Cerebellar nuclear complex (tissue), 1 donor: Measurements from ENCODE around the gene PDLIM4.

Source experiments
- DNase-seq, 2 experiments: peaks; one replicate each; lab custom pipeline; 2025; lab: John Stamatoyannopoulos, UW

The PDLIM4 gene

GRCh38 chr5:132253452-132254320 is 3.8 kb upstream of the PDLIM4 start:
- DNase-seq: no peak

GRCh38 chr5:132254321-132254977 is 3.0 kb upstream of the PDLIM4 start:
- DNase-seq: no peak

GRCh38 chr5:132256086-132256782 is 1.3 kb upstream of the PDLIM4 start:
- DNase-seq: no peak

DNA sequence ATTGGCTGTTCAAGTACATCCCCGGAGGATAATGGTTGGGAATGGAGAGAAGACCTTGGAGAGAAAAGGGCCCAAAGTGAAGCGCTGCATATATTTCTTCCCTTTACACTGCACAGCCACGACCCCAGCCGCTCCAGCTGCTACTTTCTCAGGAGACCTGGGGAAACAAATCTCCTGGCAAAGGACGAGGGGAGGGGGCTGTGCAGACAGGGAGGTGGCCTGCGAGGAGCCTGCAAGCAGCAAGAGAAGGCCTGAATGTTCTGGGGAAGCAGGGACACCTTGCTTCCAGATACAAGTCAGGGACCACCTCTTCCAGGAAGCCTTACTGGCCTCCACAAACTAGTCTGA is 739 bp upstream of the PDLIM4 start:
- DNase-seq: no peak

DNA sequence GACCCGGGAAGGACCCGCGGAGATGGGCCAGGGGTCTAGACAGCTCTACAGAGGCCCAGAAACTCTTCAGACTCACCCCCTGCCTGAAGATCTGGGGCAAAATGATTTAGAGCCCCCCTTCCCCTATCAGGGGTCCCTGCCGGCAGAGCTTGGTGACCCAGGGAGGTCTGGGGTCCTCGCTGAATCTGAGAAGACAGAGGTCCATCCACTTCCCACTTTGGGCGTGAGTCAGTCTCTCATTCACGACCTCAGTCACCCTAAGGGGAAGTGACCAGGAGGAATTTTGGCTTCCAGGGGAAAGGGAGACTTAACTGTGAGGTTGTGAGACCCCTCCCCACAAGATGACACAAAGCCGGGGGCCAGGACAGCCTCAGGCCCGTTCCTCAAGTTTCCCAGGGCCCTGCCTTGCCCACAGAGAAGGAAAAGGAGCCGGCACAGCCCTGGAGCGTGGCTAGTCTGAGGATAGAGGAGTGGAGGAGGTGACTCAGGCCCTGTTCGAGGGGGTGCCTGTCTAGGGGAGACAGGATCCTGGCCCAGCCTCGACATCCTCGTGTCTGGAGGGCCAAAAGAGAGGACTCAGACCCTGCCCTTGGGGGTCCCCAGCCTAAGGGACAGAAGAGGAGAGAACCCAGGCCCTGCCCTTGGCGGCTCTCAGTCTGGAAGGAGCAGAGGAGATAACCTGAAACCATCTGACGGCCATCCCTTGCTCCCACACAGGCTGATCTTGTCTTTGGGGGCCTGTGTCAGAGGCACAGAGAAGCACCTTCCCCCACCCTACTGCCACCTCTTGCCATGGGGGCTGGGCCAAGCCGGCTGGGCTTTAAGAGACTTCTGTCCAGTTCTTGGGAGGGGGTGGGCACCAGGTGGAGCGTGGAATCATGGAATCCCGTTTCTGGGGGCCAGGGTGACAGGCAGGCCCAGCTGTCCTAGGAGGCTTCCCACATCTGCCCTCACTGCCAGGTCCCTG is 889 bp downstream of the PDLIM4 start:
- no peak for DNase-seq

DNA sequence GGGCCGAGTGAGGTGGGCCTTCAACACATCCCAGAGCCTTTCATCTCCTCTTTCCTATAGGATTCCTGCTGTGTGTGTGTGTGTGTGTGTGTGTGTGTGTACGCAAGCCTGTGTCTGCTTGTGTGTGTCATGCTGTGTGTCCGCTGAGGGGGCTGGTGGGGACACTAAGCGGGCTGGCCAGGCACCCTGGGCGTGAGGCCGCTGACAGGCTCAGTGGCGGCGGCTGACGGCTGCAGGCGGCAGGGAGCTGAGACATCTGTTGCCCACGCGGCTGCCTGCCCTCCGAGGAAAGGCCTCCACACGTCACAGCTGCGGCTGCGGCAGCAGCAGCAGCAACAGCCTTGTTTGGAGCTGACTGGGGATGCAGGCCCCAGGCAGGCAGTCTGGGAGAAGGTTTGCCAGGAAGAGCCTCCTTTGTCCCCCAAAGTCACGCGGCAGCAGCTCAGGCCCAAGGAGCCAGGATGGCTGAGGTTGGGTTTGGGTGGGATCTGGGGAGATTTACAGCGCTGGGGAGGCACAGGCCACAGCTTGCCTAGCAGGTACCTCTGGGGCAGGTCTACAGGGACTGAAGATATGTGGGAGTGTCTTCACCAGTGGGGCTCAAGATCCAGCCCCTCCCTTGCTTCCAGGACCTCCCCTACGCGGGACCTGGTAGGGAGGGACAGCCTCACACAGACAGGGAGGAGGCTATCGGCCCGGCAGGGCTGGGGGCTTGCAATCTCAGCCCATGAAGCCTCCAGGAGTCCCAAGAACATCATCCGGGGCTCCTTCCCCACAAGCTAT is 1.8 kb downstream of the PDLIM4 start:
- no peak for DNase-seq

DNA sequence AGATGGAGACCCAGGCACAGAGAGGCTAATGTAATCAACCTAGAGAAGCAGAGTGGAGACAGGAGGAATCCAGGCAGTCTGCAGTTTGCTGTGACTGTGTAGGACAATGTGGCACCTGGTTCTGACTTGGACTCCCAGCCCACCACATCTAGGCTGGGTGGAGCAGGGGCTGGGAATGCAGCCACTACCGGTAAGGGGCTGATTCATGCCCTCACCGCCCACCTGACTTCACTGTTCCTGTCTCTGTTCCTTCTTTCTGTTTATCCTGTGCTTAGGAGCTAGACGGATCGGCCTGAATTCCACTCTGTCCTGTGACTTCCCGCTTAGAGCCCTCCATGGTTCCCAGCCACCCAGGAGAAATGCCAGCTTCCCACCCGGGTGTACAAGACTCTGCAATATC is 2.6 kb downstream of the PDLIM4 start:
- no peak for DNase-seq

- DNase-seq: no peak
Measured at GRCh38 chr5:132260714-132261551, 3.4 kb downstream of the PDLIM4 start.

GRCh38 chr5:132261881-132262845 is 4.7 kb downstream of the PDLIM4 start:
- peak in 1 of 2 experiments; percentile 31 for DNase-seq

DNA sequence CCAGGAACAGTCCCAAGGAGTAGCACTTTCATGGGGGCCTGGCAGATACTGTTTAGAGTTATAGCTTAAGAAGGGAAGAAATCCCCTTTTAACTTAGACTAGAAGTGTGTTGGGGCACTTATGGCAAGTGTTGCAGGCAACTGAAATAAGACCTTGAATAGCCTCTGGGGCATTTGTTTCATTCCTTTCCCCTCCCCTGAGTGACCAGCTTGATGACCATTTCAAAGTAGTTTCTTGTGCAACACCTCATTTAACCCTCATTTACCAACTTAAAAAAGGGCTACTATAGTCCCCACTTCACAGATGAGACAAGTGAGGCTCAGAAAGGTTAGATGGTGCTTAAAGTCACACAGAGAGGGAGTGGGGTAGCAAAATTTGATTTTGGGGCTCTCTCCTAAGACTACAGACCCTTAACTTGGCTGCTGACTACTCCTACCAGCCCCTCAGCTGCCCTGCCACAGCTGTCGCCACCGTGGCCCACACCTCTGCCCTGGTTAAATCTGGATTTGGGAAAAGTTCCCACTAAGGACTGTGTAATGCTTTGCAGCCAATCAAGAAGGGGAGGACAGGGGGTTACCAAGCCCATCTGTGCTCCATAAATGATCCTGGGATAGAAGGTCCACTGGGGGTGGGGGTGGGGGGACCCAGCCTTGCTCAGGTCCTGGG is 5.5 kb downstream of the PDLIM4 start:
- DNase-seq: no peak

DNA sequence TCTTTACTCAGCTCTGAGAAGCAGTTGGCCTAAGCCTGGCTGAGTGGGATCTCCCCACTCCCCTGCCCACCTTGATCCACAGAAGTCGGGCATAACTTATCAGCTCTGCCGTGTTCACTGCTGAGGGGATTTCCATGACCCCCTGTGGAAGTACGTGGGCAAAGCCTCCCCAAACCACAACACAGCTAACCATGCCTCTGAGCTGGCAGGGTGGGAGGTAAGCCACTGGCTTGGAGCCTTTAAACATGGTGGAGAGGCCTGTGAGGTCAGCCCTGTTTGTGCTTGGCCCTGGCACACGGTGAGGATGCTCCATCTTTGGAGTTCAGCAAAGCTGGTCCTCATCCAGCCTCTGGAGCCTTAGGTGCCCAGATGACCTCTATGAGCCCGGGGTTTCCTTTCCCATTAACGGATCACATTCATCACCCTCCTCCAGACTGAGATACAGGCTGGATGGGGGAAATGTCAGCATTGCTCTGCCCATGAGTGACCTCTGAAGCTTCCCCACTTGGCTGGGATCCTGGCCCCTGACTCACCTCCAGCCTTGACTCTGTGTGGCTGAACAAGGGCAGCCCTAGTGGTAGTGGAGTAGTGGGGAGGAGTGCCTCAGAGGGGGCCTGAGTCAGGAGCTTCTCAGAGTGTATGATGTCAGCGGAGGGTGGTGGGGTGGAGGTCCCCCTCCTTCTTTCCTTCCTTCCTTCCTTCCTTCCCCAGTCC is 6.2 kb downstream of the PDLIM4 start:
- DNase-seq: no peak

GRCh38 chr5:132264546-132265335 is 7.2 kb downstream of the PDLIM4 start:
- no peak for DNase-seq

GRCh38 chr5:132265336-132266030 is 8.0 kb downstream of the PDLIM4 start:
- DNase-seq: no peak

GRCh38 chr5:132266031-132266835 is 8.7 kb downstream of the PDLIM4 start:
- DNase-seq: no peak

DNA sequence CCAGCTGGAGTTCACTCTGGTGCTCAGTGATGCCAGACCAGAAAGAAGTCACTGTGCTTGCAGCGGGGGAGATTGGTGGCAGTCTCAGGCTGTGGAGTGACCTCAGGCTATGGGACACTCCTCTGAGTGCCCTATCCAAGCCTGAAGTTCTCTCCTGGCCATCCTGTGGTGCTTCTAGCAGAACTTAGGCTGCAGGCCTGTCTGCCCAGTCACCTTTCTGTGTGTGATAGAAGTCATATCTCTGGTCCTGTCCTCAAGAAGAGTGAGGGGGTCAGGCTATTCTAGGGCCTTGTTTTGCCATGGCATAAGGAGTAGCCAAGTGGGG is 9.3 kb downstream of the PDLIM4 start:
- DNase-seq: no peak
